Sigmoid colon (tissue), 7 donors: ENCODE results near the gene SLC7A14. TPM values are rescaled to one million over a fixed set of nuclear protein-coding genes. Genes with fewer than 3 reads are reported as not detected.

Experiments
- DNase-seq: peaks from one replicate; pipeline ENCODE4 v3.0.0-alpha.2; 2019
- H3K27ac ChIP-seq, 4 donors: fragments of 200-600 bp; sonication (generic); one replicate each; pipeline ENCODE4 v1.5.1; 2016 to 2019; ENCODE audit warnings: mild to moderate bottlenecking in 1 of 4
- H3K27me3 ChIP-seq, 3 donors: fragments of 200-600 bp; sonication (generic); one replicate each; pipeline ENCODE4 v1.5.1; 2019; ENCODE audit warnings: mild to moderate bottlenecking in 1 of 3
- H3K36me3 ChIP-seq, 4 donors: fragments of 200-600 bp; sonication (generic); one replicate each; pipeline ENCODE4 v1.5.1; 2016 to 2019
- H3K4me1 ChIP-seq, 4 donors: fragments of 200-600 bp; sonication (generic); one replicate each; pipeline ENCODE4 v1.5.1; 2017 to 2019
- H3K4me3 ChIP-seq, 4 donors: fragments of 200-600 bp; sonication (generic); one replicate each; pipeline ENCODE4 v1.5.1; 2017 to 2019; ENCODE audit warnings: mild to moderate bottlenecking in 2 of 4, moderate library complexity in 1 of 4
- H3K9me3 ChIP-seq, 4 donors: fragments of 200-600 bp in 3 of 4; sonication (generic) in 3 of 4; one replicate each; pipeline versions ENCODE4 v1.5.1 to v1.6.1; 2013 to 2019
- CTCF ChIP-seq, 4 experiments: fragments of 450-650 bp in 3 of 4; fragments of 200-600 bp in 1 of 4; IDR thresholded peaks; one replicate each; pipeline ENCODE4 v1.5.1; 2016 to 2019; ENCODE audit warnings: antibody characterized with exemption in 4 of 4, mild to moderate bottlenecking in 3 of 4, moderate library complexity in 2 of 4
- EP300 ChIP-seq, 4 donors: sonication (generic); formaldehyde crosslinking; IDR thresholded peaks; one replicate each; pipeline ENCODE4 v1.6.1; 2017; ENCODE audit warnings: antibody characterized with exemption in 4 of 4
- POLR2A ChIP-seq, 2 donors: fragments of 450-650 bp; IDR thresholded peaks; one replicate each; pipeline ENCODE4 v1.6.1; 2016; ENCODE audit warnings: antibody characterized with exemption in 2 of 2, mild to moderate bottlenecking in 2 of 2, moderate library complexity in 2 of 2
- POLR2AphosphoS5 ChIP-seq, 4 donors: sonication (generic); formaldehyde crosslinking; IDR thresholded peaks; one replicate each; pipeline ENCODE4 v1.6.1; 2017; ENCODE audit warnings: antibody characterized with exemption in 4 of 4
- WGBS, 2 donors: extraction: QIAGEN DNeasy Blood & Tissue Kit; methylation state at CpG; one replicate each; pipeline ENCODE4 v1.1.7; 2013; 5-methylcytosine and 5-hydroxymethylcytosine counted together
- intact Hi-C: fragments of 100-400 bp; cut with DNase I; formaldehyde crosslinking; loops from one replicate; pipeline ENCODE4 v1.15.1; 2023
- polyA plus RNA-seq, 3 donors: library from polyadenylated mRNA; stranded (reverse); fragments of 200-250 nt; gene quantifications; one replicate each; pipeline ENCODE4 v1.2.3, GENCODE V29; 2013
- total RNA-seq, 4 donors: library from RNA; depleted of rRNA; stranded (reverse); fragments of >200 nt; gene quantifications; one replicate each; pipeline ENCODE4 v1.1.0, GENCODE V29; 2016
- donor health status: healthy with polysubstance abuse.
- donor health status: Bipolar disorder and iron deficiency.
- donor health status: healthy.

Gene SLC7A14
- total and polyA plus RNA-seq, 7 donors, result 0.79 to 3.9 (median 2.8) TPM; not detected in 2

- Histone ChIP-seq H3K27ac (no peak overlapping the region), H3K4me3 (no peak overlapping the region), H3K27me3 (peaks cover 19 to 30% (median 28%) of the 10 kb centered on the region in 3 donors), H3K9me3 (no peaks in the 10 kb centered on the region), H3K4me1 (peaks cover 0 to 13% (median 10%) of the 10 kb centered on the region in 4 donors), H3K36me3 (no peaks in the 10 kb centered on the region)
- 49 to 51% methylated on average over 2 of the region's 2 CpGs for WGBS, 2 donors
- intact Hi-C loops, result no loop called here
- DNase-seq, result no peak
- TF ChIP-seq EP300 (IDR thresholded peaks at IDR 0.05) (no peak), CTCF (IDR thresholded peaks at IDR 0.05) (no peak), POLR2AphosphoS5 (IDR thresholded peaks at IDR 0.05) (no peak), POLR2A (IDR thresholded peaks at IDR 0.05) (no peak)
These were observed 3.2 kb upstream of the SLC7A14 start for GRCh38 chr3:170589113-170589512.

GRCh38 chr3:170585008-170585936, 603 bp downstream of the SLC7A14 start:
- Histone ChIP-seq H3K36me3 (no peaks in the 10 kb centered on the region), H3K27me3 (peaks cover 19 to 44% (median 30%) of the 10 kb centered on the region in 3 donors), H3K4me1 (peaks cover 0 to 13% (median 10%) of the 10 kb centered on the region in 4 donors), H3K4me3 (peak overlapping the region in 2 of 4 donors; percentile 9 to 21), H3K27ac (no peak overlapping the region), H3K9me3 (no peaks in the 10 kb centered on the region)
- no peak for DNase-seq
- WGBS, 2 donors, result 7 to 15% methylated on average over 81 of the region's 81 CpGs
- intact Hi-C loops, result no loop called here
- TF ChIP-seq POLR2AphosphoS5 (IDR thresholded peaks at IDR 0.05) (no peak), POLR2A (IDR thresholded peaks at IDR 0.05) (no peak), CTCF (IDR thresholded peaks at IDR 0.05) (no peak), EP300 (IDR thresholded peaks at IDR 0.05) (no peak)

GRCh38 chr3:170584585-170585007, 1.3 kb downstream of the SLC7A14 start:
- peak; percentile 62 for DNase-seq
- intact Hi-C loops, result no loop called here

GRCh38 chr3:170579646-170580045, 6.2 kb downstream of the SLC7A14 start:
- Histone ChIP-seq H3K27me3 (peaks cover 4 to 19% (median 8%) of the 10 kb centered on the region in 3 donors), H3K9me3 (no peaks in the 10 kb centered on the region), H3K36me3 (no peaks in the 10 kb centered on the region), H3K27ac (no peak overlapping the region), H3K4me1 (peaks cover 0 to 1% (median 0%) of the 10 kb centered on the region in 4 donors), H3K4me3 (no peak overlapping the region)
- no peak for DNase-seq
- WGBS, 2 donors, result 58 to 69% methylated on average over 3 of the region's 3 CpGs
- intact Hi-C loops, result no loop called here
- TF ChIP-seq EP300 (IDR thresholded peaks at IDR 0.05), result no peak
- TF ChIP-seq POLR2A (IDR thresholded peaks at IDR 0.05), result no peak
- no peak for TF ChIP-seq POLR2AphosphoS5 (IDR thresholded peaks at IDR 0.05)
- no peak for TF ChIP-seq CTCF (IDR thresholded peaks at IDR 0.05)

More at GRCh38 chr3:170584585-170585007, 1.3 kb downstream of the SLC7A14 start:
- TF ChIP-seq CTCF (IDR thresholded peaks at IDR 0.05) (no peak), POLR2AphosphoS5 (IDR thresholded peaks at IDR 0.05) (no peak), POLR2A (IDR thresholded peaks at IDR 0.05) (no peak), EP300 (IDR thresholded peaks at IDR 0.05) (no peak)
- H3K27ac ChIP-seq, result no peak overlapping the region
- peaks cover 19 to 44% (median 30%) of the 10 kb centered on the region in 3 donors for H3K27me3 ChIP-seq
- no peaks in the 10 kb centered on the region for H3K36me3 ChIP-seq
- H3K4me1 ChIP-seq, result peaks cover 0 to 13% (median 10%) of the 10 kb centered on the region in 4 donors
- 6% methylated on average over 20 of the region's 20 CpGs for WGBS, 2 donors
- no peaks in the 10 kb centered on the region for H3K9me3 ChIP-seq
- H3K4me3 ChIP-seq, result no peak overlapping the region
